Adrenal gland (tissue), 12 donors: Measurements from ENCODE around the gene MAP2K5. TPM values are rescaled to one million over a fixed set of nuclear protein-coding genes. Genes with fewer than 3 reads are reported as not detected.

ENCODE experiments used
- DNase-seq, 7 donors: peaks; one replicate each; pipeline ENCODE4 v3.0.0-alpha.2; 2019 to 2020
- H3K27ac ChIP-seq, 5 donors: fragments of 200-600 bp; sonication (generic) in 4 of 5; 1 replicate in 3 of 5; 2 replicates in 2 of 5; pipeline versions ENCODE4 v1.5.1 to v1.8.0; 2016 to 2020; ENCODE audit warnings: mild to moderate bottlenecking in 1 of 5
- H3K27me3 ChIP-seq: fragments of 200-600 bp; 2 replicates; pipeline ENCODE4 v1.8.0; 2021
- H3K36me3 ChIP-seq, 2 donors: fragments of 200-600 bp; replicated peaks in 1 of 2; 1 replicate in 1 of 2; 2 replicates in 1 of 2; pipeline versions ENCODE4 v1.5.1 to v1.8.0; 2018 to 2022
- H3K4me1 ChIP-seq, 2 donors: fragments of 200-600 bp; replicated peaks in 1 of 2; 1 replicate in 1 of 2; 2 replicates in 1 of 2; pipeline versions ENCODE4 v1.5.1 to v1.8.0; 2018 to 2021
- H3K4me3 ChIP-seq, 4 donors: fragments of 200-600 bp; sonication (generic) in 3 of 4; one replicate each; pipeline ENCODE4 v1.5.1; 2016 to 2018
- H3K9me3 ChIP-seq, 3 donors: fragments of 200-600 bp; sonication (generic) in 1 of 3; replicated peaks in 1 of 3; 1 replicate in 2 of 3; 2 replicates in 1 of 3; pipeline versions ENCODE4 v1.5.1 to v1.8.0; 2016 to 2021
- POLR2A ChIP-seq, 2 donors: fragments of 450-650 bp; IDR thresholded peaks; one replicate each; pipeline ENCODE4 v1.6.1; 2017; ENCODE audit warnings: antibody characterized with exemption in 2 of 2, mild to moderate bottlenecking in 2 of 2, moderate library complexity in 1 of 2
- WGBS, 4 donors: extraction: QIAGEN DNeasy Blood & Tissue Kit in 2 of 4; methylation state at CpG; one replicate each; pipeline versions ENCODE4 v1.1.5 to v1.1.7; 2013 to 2017; 5-methylcytosine and 5-hydroxymethylcytosine counted together
- intact Hi-C, 2 donors: fragments of 100-400 bp; cut with DNase I; formaldehyde crosslinking; loops; one replicate each; pipeline versions ENCODE4 v1.14.1 to v1.15.0; 2022 to 2023
- polyA plus RNA-seq, 3 donors: library from polyadenylated mRNA; stranded (reverse); fragments of 200-250 nt in 2 of 3; fragments of 350-450 nt in 1 of 3; fragmentation: Illumina TruSeq in 1 of 3; extraction: RNeasy Lipid Tissue Mini Kit (QIAGEN cat#74804) in 1 of 3; gene quantifications; one replicate each; pipeline ENCODE4 v1.2.3, GENCODE V29; 2013 to 2014
- total RNA-seq, 9 donors: library from RNA; depleted of rRNA in 4 of 9; stranded (reverse); fragments of >200 nt in 4 of 9; fragments of 120-200 nt in 1 of 9; fragmentation: NEBNext Ultra II Directional in 1 of 9; extraction: Animal tissue kit (Norgen Biotek cat#: 25700) in 1 of 9; gene quantifications; one replicate each; pipeline versions ENCODE4 v1.1.0 to v1.2.4, GENCODE V29; 2013 to 2023
- TF ChIP-seq, protein P1 (sequence below), 6 experiments: fragments of 450-650 bp in 4 of 6; fragments of 200-600 bp in 2 of 6; sonication (generic) in 1 of 6; IDR thresholded peaks; 1 replicate in 5 of 6; 2 replicates in 1 of 6; pipeline versions ENCODE4 v1.5.1 to v1.8.0; 2016 to 2021; ENCODE audit warnings: antibody characterized with exemption in 6 of 6, mild to moderate bottlenecking in 2 of 6, moderate library complexity in 1 of 6
- donor health status: healthy with polysubstance abuse.
- donor health status: Bipolar disorder and iron deficiency.
- donor health status: DM: yes; HTN: yes; CAD: no.
- donor health status: DM: no; HTN: no; CAD: no.
- donor health status: DM: no; HTN: no; CAD: no.
- donor health status: DM: yes; HTN: yes; CAD: no.

MAP2K5 gene
- total and polyA plus RNA-seq, 12 donors, result 10.3 to 33.8 (median 17.0) TPM

DNA sequence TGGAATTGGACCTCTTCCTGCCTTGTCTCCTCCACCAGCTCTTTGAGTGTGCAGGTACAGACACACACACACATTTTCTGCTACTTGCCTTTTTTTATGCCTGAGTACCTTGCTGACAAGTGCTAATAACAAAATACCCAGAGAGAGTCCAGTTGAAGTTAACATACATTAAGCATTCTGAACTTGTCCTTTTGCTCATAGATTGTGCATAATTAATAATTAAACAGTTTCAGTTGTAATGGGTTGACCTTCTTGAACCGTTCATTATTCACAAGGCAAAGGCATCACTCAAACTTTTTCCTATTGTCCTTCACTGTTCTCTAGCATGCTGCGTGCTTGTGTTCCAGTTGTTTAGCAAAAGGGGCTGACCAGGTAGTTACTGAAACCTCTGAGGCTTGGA, 223.2 kb downstream of the MAP2K5 start:
- intact Hi-C loops, result no loop called here

DNA sequence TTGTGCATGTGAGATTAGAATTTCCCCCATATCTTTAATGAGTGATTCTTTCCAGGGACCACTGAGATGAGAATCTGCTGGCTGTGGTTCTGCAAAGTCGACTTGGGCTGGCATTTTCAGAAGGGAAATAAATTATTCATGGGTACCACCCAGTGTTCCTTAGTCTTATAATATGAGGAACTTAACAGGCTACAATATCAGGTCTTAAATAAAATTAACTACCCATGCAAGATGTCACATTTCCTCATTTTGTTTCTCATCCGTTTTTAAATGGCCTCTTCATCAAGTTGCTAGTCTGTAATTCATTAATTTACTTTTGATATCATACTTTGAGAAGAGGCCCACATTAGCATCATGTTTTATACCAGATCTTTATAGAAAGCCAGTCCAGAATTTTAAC, 224.5 kb downstream of the MAP2K5 start:
- WGBS, 4 donors, result 62 to 73% (median 70%) methylated on average over 2 of the region's 2 CpGs
- DNase-seq, result no peak
- H3K4me3 ChIP-seq, result no peak overlapping the region
- H3K27ac ChIP-seq, result no peak overlapping the region
- H3K4me1 ChIP-seq, result no peaks in the 10 kb centered on the region
- no peaks in the 10 kb centered on the region for H3K36me3 ChIP-seq
- no peaks in the 10 kb centered on the region for H3K9me3 ChIP-seq
- intact Hi-C loops, result no loop called here
- H3K27me3 ChIP-seq, result no peaks in the 10 kb centered on the region
- no peak for TF ChIP-seq POLR2A (IDR thresholded peaks at IDR 0.05)
- TF ChIP-seq, protein P1, sequence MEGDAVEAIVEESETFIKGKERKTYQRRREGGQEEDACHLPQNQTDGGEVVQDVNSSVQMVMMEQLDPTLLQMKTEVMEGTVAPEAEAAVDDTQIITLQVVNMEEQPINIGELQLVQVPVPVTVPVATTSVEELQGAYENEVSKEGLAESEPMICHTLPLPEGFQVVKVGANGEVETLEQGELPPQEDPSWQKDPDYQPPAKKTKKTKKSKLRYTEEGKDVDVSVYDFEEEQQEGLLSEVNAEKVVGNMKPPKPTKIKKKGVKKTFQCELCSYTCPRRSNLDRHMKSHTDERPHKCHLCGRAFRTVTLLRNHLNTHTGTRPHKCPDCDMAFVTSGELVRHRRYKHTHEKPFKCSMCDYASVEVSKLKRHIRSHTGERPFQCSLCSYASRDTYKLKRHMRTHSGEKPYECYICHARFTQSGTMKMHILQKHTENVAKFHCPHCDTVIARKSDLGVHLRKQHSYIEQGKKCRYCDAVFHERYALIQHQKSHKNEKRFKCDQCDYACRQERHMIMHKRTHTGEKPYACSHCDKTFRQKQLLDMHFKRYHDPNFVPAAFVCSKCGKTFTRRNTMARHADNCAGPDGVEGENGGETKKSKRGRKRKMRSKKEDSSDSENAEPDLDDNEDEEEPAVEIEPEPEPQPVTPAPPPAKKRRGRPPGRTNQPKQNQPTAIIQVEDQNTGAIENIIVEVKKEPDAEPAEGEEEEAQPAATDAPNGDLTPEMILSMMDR (IDR thresholded peaks at IDR 0.05), result no peak

More for the DNA sequence above, 223.2 kb downstream of the MAP2K5 start:
- H3K36me3 ChIP-seq, result no peaks in the 10 kb centered on the region
- no peak overlapping the region for H3K4me3 ChIP-seq
- no peaks in the 10 kb centered on the region for H3K9me3 ChIP-seq
- 86 to 95% (median 89%) methylated on average over 2 of the region's 2 CpGs for WGBS, 4 donors
- no peak for DNase-seq
- H3K27me3 ChIP-seq, result no peaks in the 10 kb centered on the region
- H3K4me1 ChIP-seq, result no peaks in the 10 kb centered on the region
- TF ChIP-seq POLR2A (IDR thresholded peaks at IDR 0.05), result no peak
- TF ChIP-seq, protein P1 (IDR thresholded peaks at IDR 0.05), result no peak
- no peak overlapping the region for H3K27ac ChIP-seq

DNA sequence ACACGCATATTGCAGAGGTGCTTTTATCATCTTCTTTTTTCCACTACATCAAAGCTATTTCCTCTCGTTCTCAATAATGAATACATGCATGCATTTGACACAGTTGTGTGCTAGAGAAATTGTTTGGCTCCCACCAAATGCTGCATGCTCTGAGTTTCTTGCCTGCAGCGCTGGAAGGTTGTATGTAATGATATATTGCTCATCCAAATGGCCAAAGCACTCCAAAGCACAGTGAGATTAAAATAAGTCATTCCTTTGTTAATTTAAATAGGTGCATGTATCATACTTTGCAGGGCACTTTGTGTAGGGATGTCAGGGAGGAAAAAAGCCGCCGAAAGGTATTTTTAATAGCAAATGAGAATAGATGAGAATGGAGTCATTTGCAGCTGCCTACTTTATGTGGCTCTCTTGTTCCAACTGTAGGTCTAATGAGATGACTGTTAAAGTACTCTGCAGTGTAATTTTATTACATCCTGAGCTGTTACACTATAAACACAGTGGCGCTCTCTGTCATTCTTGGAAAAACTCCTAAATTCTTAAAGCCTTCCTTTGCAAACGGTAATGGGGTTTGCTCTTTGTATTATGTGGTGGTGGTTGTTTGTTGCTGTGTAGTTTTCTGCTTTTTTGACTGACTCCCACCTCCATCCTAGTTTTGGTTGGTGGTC, 225.9 kb downstream of the MAP2K5 start:
- Histone ChIP-seq H3K27ac (no peak overlapping the region), H3K4me3 (no peak overlapping the region), H3K36me3 (peaks cover 0 to 4% of the 10 kb centered on the region in 2 donors), H3K9me3 (no peaks in the 10 kb centered on the region), H3K4me1 (no peaks in the 10 kb centered on the region), H3K27me3 (no peaks in the 10 kb centered on the region)
- TF ChIP-seq, protein P1 (IDR thresholded peaks at IDR 0.05), result no peak
- DNase-seq, result no peak
- intact Hi-C loops, result no loop called here
- WGBS, 4 donors, result 89 to 97% (median 92%) methylated on average over 7 of the region's 7 CpGs

DNA sequence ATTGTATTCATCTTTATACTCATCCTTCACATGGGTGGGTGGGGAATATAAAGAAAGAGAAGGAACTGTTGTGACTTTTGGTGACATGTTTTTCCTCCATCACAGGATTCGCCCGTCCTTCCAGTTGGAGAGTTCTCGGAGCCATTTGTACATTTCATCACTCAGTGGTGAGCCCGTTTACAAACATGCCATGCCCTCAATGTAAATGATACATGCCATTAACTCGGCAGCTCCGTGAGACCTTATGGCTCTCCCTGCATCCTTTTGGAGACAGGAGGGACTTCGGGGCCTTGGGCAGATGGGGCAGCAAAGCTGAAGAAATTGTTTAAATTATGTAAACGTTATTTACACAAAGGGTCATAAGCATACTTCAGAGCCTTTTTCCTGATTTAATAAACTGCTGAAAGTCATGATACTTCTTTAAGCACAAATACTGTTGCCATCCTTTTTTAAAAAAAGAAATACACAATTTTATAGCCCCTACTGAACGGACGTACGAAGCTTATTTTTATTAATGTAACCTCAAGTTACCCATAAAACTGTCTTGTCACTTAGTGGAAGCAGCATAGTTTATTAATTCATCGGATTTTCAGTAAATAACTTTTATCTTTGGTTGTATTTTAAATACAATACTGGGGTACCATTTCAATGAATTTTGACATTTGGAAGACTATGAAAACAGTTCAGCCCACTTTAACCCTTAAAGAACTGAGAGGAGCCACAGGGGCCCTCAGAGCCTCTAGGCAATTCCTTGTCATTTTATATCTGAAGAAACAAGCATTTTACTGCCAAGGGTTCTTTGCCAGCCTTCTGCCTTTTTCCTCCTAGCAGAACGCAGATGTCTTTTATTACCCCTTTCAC, 227.2 kb downstream of the MAP2K5 start:
- WGBS, 4 donors, result 87 to 94% (median 91%) methylated on average over 13 of the region's 13 CpGs
- no peak for TF ChIP-seq POLR2A (IDR thresholded peaks at IDR 0.05)
- TF ChIP-seq, protein P1 (IDR thresholded peaks at IDR 0.05), result no peak
- intact Hi-C loops, result no loop called here
- no peaks in the 10 kb centered on the region for H3K9me3 ChIP-seq
- no peak overlapping the region for H3K4me3 ChIP-seq
- no peaks in the 10 kb centered on the region for H3K4me1 ChIP-seq
- no peak for DNase-seq
- no peaks in the 10 kb centered on the region for H3K27me3 ChIP-seq
- peaks cover 0 to 4% of the 10 kb centered on the region in 2 donors for H3K36me3 ChIP-seq
- no peak overlapping the region for H3K27ac ChIP-seq
